Astrocyte (in vitro differentiated cells and primary cell): ENCODE measurements around the gene PIMREG. TPM values are rescaled to one million over a fixed set of nuclear protein-coding genes. Genes with fewer than 3 reads are reported as not detected.

Experiments
- DNase-seq: peaks from one replicate; pipeline ENCODE4 v3.0.0-alpha.2; 2010; ENCODE audit warnings: low read depth
- FAIRE-seq: peaks from 2 replicates; lab custom pipeline; 2011; peaks lifted over from hg19 to GRCh38; lab: Jason Lieb, UNC
- H2AFZ ChIP-seq: 2 replicates; pipeline ENCODE4 v1.6.0; 2012; ENCODE audit warnings: low read depth, low read length, inconsistent platforms
- H3K27ac ChIP-seq: 2 replicates; pipeline ENCODE4 v1.5.1; 2011; ENCODE audit warnings: low read depth, low read length, inconsistent platforms
- H3K27me3 ChIP-seq: 2 replicates; pipeline ENCODE4 v1.6.0; 2011; ENCODE audit warnings: low read length, inconsistent platforms; ENCODE audit not compliant: insufficient read depth
- H3K36me3 ChIP-seq: 2 replicates; pipeline ENCODE4 v1.5.1; 2011; ENCODE audit warnings: low read length, inconsistent platforms; ENCODE audit not compliant: insufficient read depth
- H3K4me1 ChIP-seq: 2 replicates; pipeline ENCODE4 v1.5.1; 2011; ENCODE audit warnings: low read length, inconsistent platforms; ENCODE audit not compliant: insufficient read depth
- H3K4me2 ChIP-seq: 2 replicates; pipeline ENCODE4 v1.6.0; 2012; ENCODE audit warnings: low read length, inconsistent platforms
- H3K4me3 ChIP-seq: 2 replicates; pipeline ENCODE4 v1.5.1; 2011; ENCODE audit warnings: low read depth, mild to moderate bottlenecking, low read length, inconsistent platforms; ENCODE audit not compliant: insufficient read depth
- H3K79me2 ChIP-seq: 2 replicates; pipeline ENCODE4 v1.6.0; 2012; ENCODE audit warnings: mild to moderate bottlenecking, low read length, inconsistent platforms; ENCODE audit not compliant: insufficient read depth
- H3K9ac ChIP-seq: 2 replicates; pipeline ENCODE4 v1.6.0; 2012; ENCODE audit warnings: mild to moderate bottlenecking, low read length, inconsistent platforms
- H3K9me3 ChIP-seq: 2 replicates; pipeline ENCODE4 v1.5.1; 2012; ENCODE audit warnings: low read depth, mild to moderate bottlenecking, low read length, inconsistent platforms; ENCODE audit not compliant: insufficient read depth
- H4K20me1 ChIP-seq: 2 replicates; pipeline ENCODE4 v1.6.0; 2012; ENCODE audit warnings: low read length, inconsistent platforms; ENCODE audit not compliant: insufficient read depth
- H3K27ac Mint-ChIP-seq: one replicate; pipeline ENCODE4 v1.8.0; 2021; ENCODE audit warnings: mild to moderate bottlenecking, mixed read lengths; ENCODE audit not compliant: unreplicated experiment
- H3K27me3 Mint-ChIP-seq: one replicate; pipeline ENCODE4 v1.8.0; 2021; ENCODE audit warnings: low read depth, mixed read lengths; ENCODE audit not compliant: unreplicated experiment
- H3K36me3 Mint-ChIP-seq: one replicate; pipeline ENCODE4 v1.8.0; 2021; ENCODE audit warnings: low read depth, mixed read lengths; ENCODE audit not compliant: unreplicated experiment
- H3K4me1 Mint-ChIP-seq: one replicate; pipeline ENCODE4 v1.8.0; 2021; ENCODE audit warnings: low read depth, mixed read lengths; ENCODE audit not compliant: unreplicated experiment
- H3K4me3 Mint-ChIP-seq: one replicate; pipeline ENCODE4 v1.8.0; 2021; ENCODE audit warnings: mild to moderate bottlenecking, moderate library complexity, mixed read lengths; ENCODE audit not compliant: unreplicated experiment
- H3K9me3 Mint-ChIP-seq: one replicate; pipeline ENCODE4 v1.8.0; 2021; ENCODE audit warnings: mild to moderate bottlenecking, mixed read lengths; ENCODE audit not compliant: unreplicated experiment
- EZH2 ChIP-seq: IDR thresholded peaks from 2 replicates; pipeline ENCODE4 v1.6.1; 2012; ENCODE audit warnings: mild to moderate bottlenecking, low read length, inconsistent platforms; ENCODE audit not compliant: insufficient read depth
- total RNA-seq: library from RNA; stranded (reverse); gene quantifications from 2 replicates; pipeline ENCODE4 v1.2.1, GENCODE V29; 2021
- TF ChIP-seq, protein P1 (sequence below): IDR thresholded peaks from 2 replicates; pipeline ENCODE4 v1.5.1; 2011; ENCODE audit warnings: low read depth, mild to moderate bottlenecking, inconsistent platforms, low read length, moderate library complexity; ENCODE audit not compliant: insufficient read depth

Gene PIMREG
- total RNA-seq, 1 donor from 2014 or later, result 2.6 TPM

DNA sequence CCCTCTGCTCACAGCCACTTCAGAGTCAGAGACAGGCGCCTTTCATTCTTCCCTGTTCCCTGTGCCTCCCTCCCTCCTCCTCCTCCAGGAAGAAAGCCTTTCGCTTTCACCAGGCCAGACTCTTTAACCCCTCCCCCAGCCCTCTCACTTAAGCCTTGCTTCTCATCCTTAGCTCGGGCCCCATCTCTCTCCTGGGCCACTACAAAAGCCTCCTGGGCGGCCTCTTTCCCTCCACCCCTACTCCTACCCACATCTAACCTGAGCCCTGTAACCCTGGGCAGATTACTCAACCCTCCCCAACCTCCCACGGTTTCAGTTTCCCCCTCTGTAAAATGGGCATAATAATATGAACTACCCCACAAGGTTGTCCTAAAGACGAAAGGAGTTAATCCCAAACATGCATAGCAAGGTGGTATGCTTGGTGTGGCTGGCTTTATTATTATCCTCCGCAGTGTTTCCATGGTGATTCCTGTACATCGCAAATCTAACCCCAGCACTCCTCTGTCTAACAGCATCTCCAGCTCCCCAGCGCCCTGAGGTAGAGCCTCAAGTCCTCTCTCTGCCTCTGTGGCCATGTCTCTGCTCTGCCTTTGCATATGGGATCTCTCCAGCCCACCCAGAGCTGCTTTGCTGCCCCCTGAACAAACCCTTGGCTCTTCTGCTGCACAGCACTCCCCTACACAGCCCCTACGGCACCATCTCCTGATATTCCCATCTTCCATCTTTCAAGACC is 17.7 kb downstream of the PIMREG start:
- no peak overlapping the region for H3K27ac ChIP-seq
- TF ChIP-seq, protein P1, sequence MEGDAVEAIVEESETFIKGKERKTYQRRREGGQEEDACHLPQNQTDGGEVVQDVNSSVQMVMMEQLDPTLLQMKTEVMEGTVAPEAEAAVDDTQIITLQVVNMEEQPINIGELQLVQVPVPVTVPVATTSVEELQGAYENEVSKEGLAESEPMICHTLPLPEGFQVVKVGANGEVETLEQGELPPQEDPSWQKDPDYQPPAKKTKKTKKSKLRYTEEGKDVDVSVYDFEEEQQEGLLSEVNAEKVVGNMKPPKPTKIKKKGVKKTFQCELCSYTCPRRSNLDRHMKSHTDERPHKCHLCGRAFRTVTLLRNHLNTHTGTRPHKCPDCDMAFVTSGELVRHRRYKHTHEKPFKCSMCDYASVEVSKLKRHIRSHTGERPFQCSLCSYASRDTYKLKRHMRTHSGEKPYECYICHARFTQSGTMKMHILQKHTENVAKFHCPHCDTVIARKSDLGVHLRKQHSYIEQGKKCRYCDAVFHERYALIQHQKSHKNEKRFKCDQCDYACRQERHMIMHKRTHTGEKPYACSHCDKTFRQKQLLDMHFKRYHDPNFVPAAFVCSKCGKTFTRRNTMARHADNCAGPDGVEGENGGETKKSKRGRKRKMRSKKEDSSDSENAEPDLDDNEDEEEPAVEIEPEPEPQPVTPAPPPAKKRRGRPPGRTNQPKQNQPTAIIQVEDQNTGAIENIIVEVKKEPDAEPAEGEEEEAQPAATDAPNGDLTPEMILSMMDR, result no peak
- TF ChIP-seq EZH2, result no peak
- H3K4me2 ChIP-seq, result no peak overlapping the region
- H3K9ac ChIP-seq, result no peak overlapping the region
- H3K27me3 ChIP-seq, result peaks cover 2% of the 10 kb centered on the region
- no peaks in the 10 kb centered on the region for H4K20me1 ChIP-seq
- no peak overlapping the region for H3K4me3 ChIP-seq
- peaks cover 2% of the 10 kb centered on the region for H3K36me3 Mint-ChIP-seq
- FAIRE-seq (no peak), DNase-seq (no peak)
- H2AFZ ChIP-seq, result no peak overlapping the region
- H3K4me1 Mint-ChIP-seq, result peaks cover 7% of the 10 kb centered on the region
- no peaks in the 10 kb centered on the region for H3K9me3 ChIP-seq
- H3K27me3 Mint-ChIP-seq, result peaks cover 27% of the 10 kb centered on the region
- peak overlapping the region; percentile 81 for H3K27ac Mint-ChIP-seq
- no peaks in the 10 kb centered on the region for H3K79me2 ChIP-seq
- no peaks in the 10 kb centered on the region for H3K36me3 ChIP-seq
- H3K9me3 Mint-ChIP-seq, result peaks cover 2% of the 10 kb centered on the region
- peaks cover 3% of the 10 kb centered on the region for H3K4me1 ChIP-seq
- H3K4me3 Mint-ChIP-seq, result no peak overlapping the region

GRCh38 chr17:6462692-6463091 is 18.4 kb downstream of the PIMREG start:
- peaks cover 27% of the 10 kb centered on the region for H3K27me3 Mint-ChIP-seq
- Histone ChIP-seq H3K79me2 (no peaks in the 10 kb centered on the region), H3K9me3 (no peaks in the 10 kb centered on the region), H3K27ac (no peak overlapping the region), H3K4me3 (no peak overlapping the region), H3K9ac (no peak overlapping the region), H3K27me3 (peaks cover 2% of the 10 kb centered on the region), H2AFZ (no peak overlapping the region), H4K20me1 (no peaks in the 10 kb centered on the region), H3K36me3 (no peaks in the 10 kb centered on the region), H3K4me1 (no peaks in the 10 kb centered on the region), H3K4me2 (no peak overlapping the region)
- H3K4me1 Mint-ChIP-seq, result peaks cover 4% of the 10 kb centered on the region
- H3K27ac Mint-ChIP-seq, result no peak overlapping the region
- H3K4me3 Mint-ChIP-seq, result no peak overlapping the region
- DNase-seq (no peak), FAIRE-seq (no peak)
- peaks cover 2% of the 10 kb centered on the region for H3K36me3 Mint-ChIP-seq
- TF ChIP-seq EZH2, result no peak
- TF ChIP-seq, protein P1, result no peak
- H3K9me3 Mint-ChIP-seq, result peaks cover 2% of the 10 kb centered on the region
